ENCODE data around the gene GOLIM4. TPM values are rescaled to one million over a fixed set of nuclear protein-coding genes. Genes with fewer than 3 reads are reported as not detected.

GOLIM4 gene
- total RNA-seq, 1 experiment from 2014 or later, result 30.0 TPM

DNA sequence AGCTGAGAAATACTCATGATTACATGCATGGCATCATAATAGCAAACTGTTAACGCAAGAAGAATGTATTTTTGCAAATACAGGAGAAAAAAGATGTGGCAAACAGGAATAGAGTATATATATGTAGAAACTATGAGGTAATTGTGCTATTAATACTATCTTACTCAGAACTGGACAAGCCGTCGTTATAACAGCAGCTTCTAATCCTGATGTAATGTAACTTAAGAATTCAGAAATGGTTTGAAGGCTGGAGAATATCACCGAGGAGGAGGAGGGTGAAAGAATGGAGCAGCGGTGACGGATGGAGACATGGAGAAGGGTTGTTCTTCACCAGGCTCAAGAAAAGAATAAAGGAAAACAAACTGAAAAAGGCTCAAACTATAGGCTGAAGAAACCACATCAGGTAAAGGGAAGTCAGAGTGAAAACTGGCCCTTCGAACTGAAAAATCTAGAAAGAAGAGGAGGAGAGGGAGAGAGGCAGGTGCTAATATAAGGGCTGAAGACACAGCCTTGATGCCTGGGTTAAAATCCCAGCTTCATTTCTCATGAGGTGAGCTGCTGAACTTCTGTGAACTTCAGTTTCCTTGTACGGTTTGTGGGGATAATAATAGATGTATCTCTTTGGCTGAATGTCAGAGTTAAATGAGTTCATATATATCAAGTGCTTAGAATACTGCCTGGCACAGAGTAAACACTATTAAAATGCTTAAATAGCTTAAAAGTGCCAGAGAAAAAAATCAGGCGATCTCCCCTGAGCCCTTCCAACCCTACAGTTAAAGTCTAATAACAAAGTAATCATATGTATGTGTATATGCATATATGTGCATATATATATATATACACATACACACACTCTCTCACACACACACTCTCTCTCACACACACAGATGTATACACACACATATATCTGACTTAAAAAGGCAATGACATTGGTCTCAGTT lies 43.9 kb downstream of the GOLIM4 start (continued):
- TF ChIP-seq, protein P1, sequence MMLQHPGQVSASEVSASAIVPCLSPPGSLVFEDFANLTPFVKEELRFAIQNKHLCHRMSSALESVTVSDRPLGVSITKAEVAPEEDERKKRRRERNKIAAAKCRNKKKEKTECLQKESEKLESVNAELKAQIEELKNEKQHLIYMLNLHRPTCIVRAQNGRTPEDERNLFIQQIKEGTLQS (CRISPR knock-in tag; conservative IDR thresholded peaks at IDR 0.05), result no peak

DNA sequence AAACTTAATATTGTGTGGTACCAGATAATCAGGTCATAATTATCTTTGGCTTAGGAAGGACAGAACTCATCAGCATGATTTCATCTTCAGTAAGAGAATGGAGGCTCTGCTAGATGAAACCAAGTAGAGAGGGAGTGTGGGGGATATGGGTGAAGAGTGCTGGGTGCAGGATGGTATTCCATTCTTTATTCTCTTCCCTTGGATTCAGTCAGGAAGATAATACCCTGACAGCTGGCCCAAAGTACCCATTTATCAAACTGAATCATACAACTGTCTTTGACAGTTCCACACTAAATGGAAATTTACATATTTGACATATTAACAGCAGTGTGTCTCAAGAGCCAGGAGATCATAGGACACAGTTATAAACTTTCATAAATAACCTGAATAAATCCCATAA lies 44.7 kb downstream of the GOLIM4 start:
- CTCF ChIA-PET, result no interaction called here

DNA sequence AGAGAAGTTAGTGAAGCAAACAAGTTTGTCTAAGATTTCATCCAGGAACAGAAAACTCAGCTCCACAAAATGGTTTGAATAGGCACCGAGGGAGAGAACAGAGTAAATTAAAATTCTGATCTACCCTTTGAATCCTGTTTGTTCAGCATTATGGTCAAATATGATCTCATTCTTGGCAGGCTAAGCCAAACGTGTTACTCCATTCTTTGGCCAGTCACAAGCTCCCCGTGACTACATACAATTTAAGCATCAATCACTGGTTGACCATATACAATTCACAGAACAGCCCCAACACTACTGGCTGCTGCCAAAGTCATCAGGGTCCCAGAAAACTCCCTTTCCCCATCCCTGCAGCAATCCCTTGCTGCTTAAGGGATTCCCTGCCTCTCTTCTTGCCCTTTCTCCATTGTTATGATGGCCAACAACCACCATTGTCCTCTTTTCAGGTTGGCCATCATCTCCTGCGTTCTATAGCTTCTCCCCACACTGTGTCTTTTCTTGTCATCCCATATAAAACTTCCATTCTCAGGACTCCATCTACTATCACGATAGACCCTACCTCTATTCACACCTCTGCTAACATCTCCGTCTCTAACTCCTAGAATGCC lies 46.3 kb downstream of the GOLIM4 start:
- POLR2A ChIA-PET, result no interaction called here
- H3K4me1 Mint-ChIP-seq, result peaks cover 31% of the 10 kb centered on the region
- CTCF ChIA-PET, result interaction anchor here (0.8 kb wide), 1 partner anchor 38 kb away, joined by 3 read pairs; no protein-coding TSS in a partner anchor
- H3K4me3 Mint-ChIP-seq, result no peak overlapping the region
- H3K27ac Mint-ChIP-seq, result no peak overlapping the region
- DNase-seq (ENCODE audit: low spot score), result no peak
- no peak for ATAC-seq
- TF ChIP-seq ETV6 (CRISPR knock-in tag; IDR thresholded peaks at IDR 0.05) (no peak), NR3C1 (CRISPR knock-in tag; conservative IDR thresholded peaks at IDR 0.05; ENCODE audit: low read depth) (no peak), SP1 (CRISPR knock-in tag; conservative IDR thresholded peaks at IDR 0.05) (no peak), TP53 (CRISPR knock-in tag; IDR thresholded peaks at IDR 0.05) (no peak), ZNF219 (CRISPR knock-in tag; IDR thresholded peaks at IDR 0.05; ENCODE audit: borderline replicate concordance) (no peak), MXD4 (CRISPR knock-in tag; IDR thresholded peaks at IDR 0.05; ENCODE audit: borderline replicate concordance) (no peak), RORB (CRISPR knock-in tag; IDR thresholded peaks at IDR 0.05) (no peak)
- TF ChIP-seq, protein P2, sequence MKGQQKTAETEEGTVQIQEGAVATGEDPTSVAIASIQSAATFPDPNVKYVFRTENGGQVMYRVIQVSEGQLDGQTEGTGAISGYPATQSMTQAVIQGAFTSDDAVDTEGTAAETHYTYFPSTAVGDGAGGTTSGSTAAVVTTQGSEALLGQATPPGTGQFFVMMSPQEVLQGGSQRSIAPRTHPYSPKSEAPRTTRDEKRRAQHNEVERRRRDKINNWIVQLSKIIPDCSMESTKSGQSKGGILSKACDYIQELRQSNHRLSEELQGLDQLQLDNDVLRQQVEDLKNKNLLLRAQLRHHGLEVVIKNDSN (CRISPR knock-in tag; IDR thresholded peaks at IDR 0.05), result no peak
- TF ChIP-seq, protein P3, sequence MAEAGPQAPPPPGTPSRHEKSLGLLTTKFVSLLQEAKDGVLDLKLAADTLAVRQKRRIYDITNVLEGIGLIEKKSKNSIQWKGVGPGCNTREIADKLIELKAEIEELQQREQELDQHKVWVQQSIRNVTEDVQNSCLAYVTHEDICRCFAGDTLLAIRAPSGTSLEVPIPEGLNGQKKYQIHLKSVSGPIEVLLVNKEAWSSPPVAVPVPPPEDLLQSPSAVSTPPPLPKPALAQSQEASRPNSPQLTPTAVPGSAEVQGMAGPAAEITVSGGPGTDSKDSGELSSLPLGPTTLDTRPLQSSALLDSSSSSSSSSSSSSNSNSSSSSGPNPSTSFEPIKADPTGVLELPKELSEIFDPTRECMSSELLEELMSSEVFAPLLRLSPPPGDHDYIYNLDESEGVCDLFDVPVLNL (CRISPR knock-in tag; IDR thresholded peaks at IDR 0.05; ENCODE audit: borderline replicate concordance, low read depth), result no peak
- H3K27me3 Mint-ChIP-seq (ENCODE audit: low read depth), result no peaks in the 10 kb centered on the region
- no peaks in the 10 kb centered on the region for H3K36me3 Mint-ChIP-seq
- no peaks in the 10 kb centered on the region for H3K9me3 Mint-ChIP-seq

More for the DNA sequence above, 44.7 kb downstream of the GOLIM4 start:
- TF ChIP-seq RELA (CRISPR knock-in tag; IDR thresholded peaks at IDR 0.05; ENCODE audit: borderline replicate concordance), result no peak
- TF ChIP-seq NR1H2 (CRISPR knock-in tag; IDR thresholded peaks at IDR 0.05), result no peak
- TF ChIP-seq, protein P4, sequence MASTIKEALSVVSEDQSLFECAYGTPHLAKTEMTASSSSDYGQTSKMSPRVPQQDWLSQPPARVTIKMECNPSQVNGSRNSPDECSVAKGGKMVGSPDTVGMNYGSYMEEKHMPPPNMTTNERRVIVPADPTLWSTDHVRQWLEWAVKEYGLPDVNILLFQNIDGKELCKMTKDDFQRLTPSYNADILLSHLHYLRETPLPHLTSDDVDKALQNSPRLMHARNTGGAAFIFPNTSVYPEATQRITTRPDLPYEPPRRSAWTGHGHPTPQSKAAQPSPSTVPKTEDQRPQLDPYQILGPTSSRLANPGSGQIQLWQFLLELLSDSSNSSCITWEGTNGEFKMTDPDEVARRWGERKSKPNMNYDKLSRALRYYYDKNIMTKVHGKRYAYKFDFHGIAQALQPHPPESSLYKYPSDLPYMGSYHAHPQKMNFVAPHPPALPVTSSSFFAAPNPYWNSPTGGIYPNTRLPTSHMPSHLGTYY (CRISPR knock-in tag; IDR thresholded peaks at IDR 0.05), result no peak
- TF ChIP-seq ZNF671 (CRISPR knock-in tag; IDR thresholded peaks at IDR 0.05), result no peak
- TF ChIP-seq SP1 (CRISPR knock-in tag; conservative IDR thresholded peaks at IDR 0.05), result no peak
- TF ChIP-seq GRHL2 (CRISPR knock-in tag; IDR thresholded peaks at IDR 0.05; ENCODE audit: insufficient replicate concordance, severe bottlenecking), result no peak
- TF ChIP-seq TCF7 (CRISPR knock-in tag; IDR thresholded peaks at IDR 0.05; ENCODE audit: low read depth), result no peak
- no peak for TF ChIP-seq TEAD4 (CRISPR knock-in tag; IDR thresholded peaks at IDR 0.05)
- TF ChIP-seq TEAD1 (CRISPR knock-in tag; IDR thresholded peaks at IDR 0.05), result no peak
- TF ChIP-seq TP53 (CRISPR knock-in tag; IDR thresholded peaks at IDR 0.05), result no peak
- TF ChIP-seq MYBL2 (CRISPR knock-in tag; IDR thresholded peaks at IDR 0.05), result no peak
- TF ChIP-seq, protein P5, sequence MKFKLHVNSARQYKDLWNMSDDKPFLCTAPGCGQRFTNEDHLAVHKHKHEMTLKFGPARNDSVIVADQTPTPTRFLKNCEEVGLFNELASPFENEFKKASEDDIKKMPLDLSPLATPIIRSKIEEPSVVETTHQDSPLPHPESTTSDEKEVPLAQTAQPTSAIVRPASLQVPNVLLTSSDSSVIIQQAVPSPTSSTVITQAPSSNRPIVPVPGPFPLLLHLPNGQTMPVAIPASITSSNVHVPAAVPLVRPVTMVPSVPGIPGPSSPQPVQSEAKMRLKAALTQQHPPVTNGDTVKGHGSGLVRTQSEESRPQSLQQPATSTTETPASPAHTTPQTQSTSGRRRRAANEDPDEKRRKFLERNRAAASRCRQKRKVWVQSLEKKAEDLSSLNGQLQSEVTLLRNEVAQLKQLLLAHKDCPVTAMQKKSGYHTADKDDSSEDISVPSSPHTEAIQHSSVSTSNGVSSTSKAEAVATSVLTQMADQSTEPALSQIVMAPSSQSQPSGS (CRISPR knock-in tag; IDR thresholded peaks at IDR 0.05; ENCODE audit: borderline replicate concordance, low read depth), result no peak
- TF ChIP-seq FOXP1 (CRISPR knock-in tag; IDR thresholded peaks at IDR 0.05; ENCODE audit: borderline replicate concordance), result no peak
- TF ChIP-seq, protein P6, sequence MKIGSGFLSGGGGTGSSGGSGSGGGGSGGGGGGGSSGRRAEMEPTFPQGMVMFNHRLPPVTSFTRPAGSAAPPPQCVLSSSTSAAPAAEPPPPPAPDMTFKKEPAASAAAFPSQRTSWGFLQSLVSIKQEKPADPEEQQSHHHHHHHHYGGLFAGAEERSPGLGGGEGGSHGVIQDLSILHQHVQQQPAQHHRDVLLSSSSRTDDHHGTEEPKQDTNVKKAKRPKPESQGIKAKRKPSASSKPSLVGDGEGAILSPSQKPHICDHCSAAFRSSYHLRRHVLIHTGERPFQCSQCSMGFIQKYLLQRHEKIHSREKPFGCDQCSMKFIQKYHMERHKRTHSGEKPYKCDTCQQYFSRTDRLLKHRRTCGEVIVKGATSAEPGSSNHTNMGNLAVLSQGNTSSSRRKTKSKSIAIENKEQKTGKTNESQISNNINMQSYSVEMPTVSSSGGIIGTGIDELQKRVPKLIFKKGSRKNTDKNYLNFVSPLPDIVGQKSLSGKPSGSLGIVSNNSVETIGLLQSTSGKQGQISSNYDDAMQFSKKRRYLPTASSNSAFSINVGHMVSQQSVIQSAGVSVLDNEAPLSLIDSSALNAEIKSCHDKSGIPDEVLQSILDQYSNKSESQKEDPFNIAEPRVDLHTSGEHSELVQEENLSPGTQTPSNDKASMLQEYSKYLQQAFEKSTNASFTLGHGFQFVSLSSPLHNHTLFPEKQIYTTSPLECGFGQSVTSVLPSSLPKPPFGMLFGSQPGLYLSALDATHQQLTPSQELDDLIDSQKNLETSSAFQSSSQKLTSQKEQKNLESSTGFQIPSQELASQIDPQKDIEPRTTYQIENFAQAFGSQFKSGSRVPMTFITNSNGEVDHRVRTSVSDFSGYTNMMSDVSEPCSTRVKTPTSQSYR (CRISPR knock-in tag; IDR thresholded peaks at IDR 0.05), result no peak
- H3K27me3 Mint-ChIP-seq (ENCODE audit: low read depth), result no peaks in the 10 kb centered on the region
- POLR2A ChIA-PET, result no interaction called here
- peaks cover 14% of the 10 kb centered on the region for H3K36me3 Mint-ChIP-seq
- no peak for ATAC-seq
- H3K4me3 Mint-ChIP-seq, result no peak overlapping the region
- peaks cover 14% of the 10 kb centered on the region for H3K9me3 Mint-ChIP-seq
- DNase-seq (ENCODE audit: low spot score), result no peak
- no peak overlapping the region for H3K27ac Mint-ChIP-seq
- peaks cover 31% of the 10 kb centered on the region for H3K4me1 Mint-ChIP-seq

All from WTC11 (cell line).